Amniotic epithelial cell (primary cell): ENCODE data around the gene PUS10.

ENCODE experiments used
- DNase-seq: peaks from one replicate; pipeline ENCODE4 v3.0.0-alpha.2; 2010; ENCODE audit warnings: low read depth

PUS10 gene

DNA sequence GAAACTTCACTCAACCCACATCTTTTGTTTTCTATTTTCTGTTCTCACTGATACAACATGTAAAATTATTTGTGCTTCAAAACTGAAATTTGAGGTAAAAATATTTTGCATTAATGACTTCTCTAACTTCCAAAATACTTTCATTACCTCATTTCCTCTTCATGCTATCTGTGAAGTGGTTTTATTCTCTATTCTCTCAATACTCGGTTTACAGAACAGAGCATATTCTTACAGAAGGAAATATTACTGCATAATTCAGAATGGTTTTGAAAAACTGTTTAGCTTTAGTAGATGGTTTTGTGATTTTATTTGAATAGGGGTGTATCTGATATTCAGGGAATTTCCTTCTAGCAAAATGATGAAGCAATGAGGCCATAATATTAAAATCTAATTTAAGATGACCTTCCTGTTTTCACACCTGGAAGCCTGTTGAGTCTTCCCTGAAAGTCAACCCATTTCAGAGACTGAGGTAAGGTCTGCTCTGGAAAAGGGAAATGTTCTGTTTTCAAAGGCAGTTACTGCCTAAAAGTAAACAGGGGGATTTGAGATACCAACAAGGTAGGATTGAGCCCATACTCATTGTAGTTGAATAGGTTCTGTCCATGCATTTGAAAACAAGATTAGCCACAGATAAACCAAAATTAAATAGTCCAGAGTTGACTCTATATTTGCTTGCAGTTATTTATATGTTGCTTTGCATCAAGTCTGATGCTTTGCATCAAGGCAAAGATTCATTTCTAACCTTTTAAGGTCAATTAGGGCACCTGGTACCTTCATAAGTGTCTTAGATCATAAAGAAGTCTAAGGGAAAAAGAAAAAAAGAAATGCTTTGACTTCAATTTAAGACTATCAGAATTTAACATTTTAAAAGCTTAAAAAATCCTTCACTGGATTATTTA lies 51.3 kb downstream of the PUS10 start:
- no peak for DNase-seq

DNA sequence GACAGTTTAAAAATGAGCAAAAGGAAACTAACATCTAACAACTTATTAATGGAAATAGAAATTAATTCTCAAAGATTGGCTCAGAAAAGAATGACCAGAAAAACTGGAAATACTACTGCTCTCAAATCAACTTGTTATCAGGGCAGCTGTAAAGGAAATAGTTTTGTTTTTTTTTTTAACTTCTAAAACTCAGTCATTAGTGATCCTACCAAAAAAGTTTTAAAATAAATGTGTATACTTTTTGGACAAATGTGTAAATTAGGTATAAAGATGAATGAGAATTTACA lies 52.6 kb downstream of the PUS10 start:
- DNase-seq = no peak

DNA sequence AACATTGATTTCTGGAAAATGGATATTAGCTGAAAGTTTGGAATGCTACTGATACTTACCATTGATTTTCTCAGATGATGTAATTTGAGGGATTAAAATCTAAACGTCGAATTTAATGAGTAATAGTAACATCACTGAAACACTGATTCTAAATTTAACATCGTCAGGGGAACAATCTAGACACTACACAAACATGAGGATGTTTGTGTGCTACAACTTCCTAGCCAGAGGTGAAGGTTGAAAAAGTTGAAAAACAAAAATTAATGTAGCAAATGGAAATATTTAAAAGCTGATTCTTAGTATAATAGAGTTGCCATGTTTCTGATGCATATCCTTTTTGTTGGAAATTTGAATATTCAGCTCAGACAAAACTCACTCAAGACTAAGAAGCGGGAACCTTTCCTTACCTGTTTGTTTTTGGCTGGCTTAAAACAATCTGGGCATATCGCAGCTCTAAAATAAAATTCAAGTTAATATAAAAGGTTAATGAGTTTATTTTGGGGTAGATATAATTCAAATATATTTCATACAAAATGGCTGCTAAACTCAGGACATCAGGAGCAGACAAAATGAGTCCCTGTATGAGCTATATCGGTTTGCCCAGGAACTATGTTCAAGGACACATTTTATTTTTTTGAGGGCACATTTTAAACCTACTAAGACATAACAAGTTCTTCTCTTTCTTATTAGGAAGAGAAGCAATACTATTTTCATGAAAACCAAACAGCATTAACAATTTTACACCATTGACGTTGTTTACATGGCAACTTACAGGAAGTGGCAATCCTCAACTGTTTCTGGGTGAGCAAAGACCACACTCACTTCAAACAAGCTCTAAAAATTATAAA lies 53.2 kb downstream of the PUS10 start:
- DNase-seq = no peak

DNA sequence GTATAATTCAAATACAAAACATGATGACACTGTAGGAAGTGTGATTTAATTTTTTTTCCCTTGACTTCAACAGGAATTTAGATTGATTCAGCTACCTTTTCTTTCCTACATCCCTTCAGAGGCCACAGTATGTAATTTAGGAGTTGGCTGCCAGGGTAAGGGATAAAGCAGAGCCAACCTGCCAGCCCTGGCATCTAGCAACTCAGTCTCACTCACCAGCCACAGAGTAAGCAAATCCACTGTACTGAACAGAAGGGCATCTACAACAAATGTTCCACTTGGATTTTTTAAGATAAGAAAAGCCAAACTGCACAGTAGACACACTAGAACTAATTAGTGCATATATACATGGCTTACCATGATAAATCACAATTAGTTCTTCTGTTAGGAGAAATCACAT lies 54.9 kb downstream of the PUS10 start:
- no peak for DNase-seq

DNA sequence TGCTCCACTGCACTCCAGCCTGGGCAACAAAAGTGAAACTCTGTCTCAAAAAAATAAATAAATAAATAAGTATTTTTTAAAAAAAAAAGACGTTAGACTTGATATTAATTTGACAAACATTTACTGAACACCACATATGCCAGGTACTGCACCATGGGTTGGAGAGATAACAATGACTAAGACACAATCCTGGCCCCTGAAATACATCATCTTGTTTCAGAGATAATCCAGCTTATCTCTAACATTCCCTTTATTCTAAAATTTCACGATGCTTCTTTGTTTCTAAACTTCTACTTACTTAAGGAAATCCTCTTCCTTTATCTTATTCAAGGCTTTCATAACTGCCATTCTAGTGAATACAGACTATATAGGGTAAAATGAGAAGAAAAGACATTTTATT lies 55.5 kb downstream of the PUS10 start:
- peak; percentile 35 for DNase-seq

DNA sequence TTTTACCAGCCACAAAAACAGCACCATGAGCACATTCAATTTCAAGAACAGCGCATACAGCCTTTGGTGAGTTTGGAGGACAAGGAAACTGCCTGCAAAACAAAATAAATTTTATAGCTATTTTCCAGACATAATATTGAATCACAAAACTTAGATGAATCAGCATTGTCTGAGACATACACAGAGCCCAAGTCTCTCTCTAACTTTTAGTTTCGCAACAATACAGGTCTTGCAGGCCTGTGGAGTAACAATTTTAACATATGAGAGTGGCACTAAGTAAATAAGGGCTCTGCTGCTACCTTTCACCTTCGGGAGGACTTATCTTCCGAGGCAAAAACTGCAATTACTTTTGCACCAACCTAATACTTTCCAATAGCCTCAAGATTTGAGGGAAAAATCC lies 56.6 kb downstream of the PUS10 start:
- DNase-seq = peak; percentile 85

DNA sequence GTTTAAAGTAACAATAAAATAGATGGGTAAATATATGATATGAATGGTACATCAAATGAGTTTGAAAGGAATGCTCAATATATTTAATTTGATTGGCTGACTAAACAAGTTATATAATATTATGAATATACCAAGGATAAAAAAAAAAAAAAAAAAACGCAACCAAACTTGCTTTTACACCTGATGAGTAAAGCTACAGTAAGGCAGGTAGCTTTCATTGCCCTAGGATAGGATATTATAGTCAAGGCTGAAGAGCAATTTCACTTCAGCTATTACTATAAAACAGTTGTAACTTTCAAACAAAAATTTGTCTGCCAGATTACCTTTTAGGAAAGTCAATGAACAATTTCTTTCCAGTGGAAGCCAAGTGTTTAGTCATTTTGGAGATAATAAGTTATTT lies 57.3 kb downstream of the PUS10 start:
- DNase-seq = no peak

DNA sequence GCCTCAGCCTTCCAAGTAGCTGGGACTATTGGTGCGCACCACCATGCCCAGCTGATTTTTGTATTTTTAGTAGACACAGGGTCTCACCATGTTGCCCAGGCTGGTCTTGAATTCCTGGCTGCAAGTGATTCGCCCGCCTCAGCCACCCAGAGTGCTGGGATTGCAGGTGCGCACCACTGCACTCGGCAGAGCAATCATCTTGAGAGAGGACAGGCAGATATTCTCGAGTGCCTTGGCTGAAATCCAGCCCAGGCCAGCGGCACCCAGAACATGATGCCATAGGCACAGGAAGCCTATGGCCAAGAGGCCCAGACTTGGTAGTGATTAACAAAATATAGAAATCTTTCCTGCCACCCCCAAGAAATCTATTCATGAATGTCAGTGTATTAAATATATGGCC lies 58.6 kb downstream of the PUS10 start:
- DNase-seq = no peak

DNA sequence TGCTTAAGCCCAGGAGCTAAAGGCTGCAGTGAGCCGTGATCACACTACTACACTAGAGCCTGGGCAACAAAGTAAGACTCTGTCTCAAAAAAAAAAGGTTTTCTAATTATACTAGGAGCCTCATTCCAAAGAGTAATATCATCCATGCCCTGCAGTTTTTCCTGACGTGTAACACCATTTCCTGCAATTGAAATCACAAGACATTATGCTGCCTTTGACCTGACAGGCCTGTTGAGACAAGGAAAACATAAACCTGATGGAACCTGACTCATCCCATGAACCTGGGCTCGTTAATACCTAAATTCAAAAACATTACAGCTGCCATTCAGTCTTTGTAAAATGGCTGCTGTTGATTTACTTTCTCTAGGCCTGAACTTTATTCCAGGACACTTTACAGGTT lies 59.3 kb downstream of the PUS10 start:
- peak; percentile 80 for DNase-seq

DNA sequence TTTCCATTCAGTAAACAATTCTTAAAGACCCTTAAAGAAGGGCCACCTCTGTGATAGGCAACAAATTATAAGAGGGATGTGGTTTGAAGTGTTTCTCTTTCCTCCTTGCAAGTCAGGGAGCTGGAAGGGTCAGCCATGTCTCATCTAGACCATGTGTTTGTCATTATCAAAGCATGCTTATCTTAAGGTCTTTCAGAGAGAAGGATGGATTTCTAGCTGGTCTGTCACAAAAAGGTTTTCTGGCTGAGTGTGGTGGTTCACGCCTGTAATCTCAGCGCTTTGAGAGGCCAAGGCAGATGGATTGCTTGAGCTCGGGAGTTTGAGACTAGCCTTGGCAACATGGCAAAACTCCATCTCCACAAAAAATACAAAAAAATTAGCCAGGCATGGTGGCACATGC lies 59.7 kb downstream of the PUS10 start:
- peak; percentile 21 for DNase-seq

DNA sequence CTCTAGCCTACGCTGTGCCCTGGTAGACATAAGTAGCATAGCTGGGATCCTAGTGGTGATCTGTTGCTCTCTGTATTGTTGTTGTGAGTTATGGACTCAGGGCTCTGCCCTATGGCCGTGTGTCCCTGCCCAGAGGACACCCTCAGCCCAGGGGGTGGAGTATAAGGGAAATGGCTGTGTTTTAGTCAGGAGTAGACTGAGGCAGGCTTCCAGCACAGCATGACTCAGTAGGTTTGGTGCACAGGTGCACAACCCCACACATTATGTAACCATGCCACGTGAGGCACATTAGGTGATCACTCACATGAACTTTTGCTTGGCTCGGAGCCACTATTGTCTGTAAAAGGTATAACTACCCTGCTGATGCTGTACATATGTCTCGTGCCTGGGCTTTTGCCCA lies 60.4 kb downstream of the PUS10 start:
- DNase-seq = no peak

DNA sequence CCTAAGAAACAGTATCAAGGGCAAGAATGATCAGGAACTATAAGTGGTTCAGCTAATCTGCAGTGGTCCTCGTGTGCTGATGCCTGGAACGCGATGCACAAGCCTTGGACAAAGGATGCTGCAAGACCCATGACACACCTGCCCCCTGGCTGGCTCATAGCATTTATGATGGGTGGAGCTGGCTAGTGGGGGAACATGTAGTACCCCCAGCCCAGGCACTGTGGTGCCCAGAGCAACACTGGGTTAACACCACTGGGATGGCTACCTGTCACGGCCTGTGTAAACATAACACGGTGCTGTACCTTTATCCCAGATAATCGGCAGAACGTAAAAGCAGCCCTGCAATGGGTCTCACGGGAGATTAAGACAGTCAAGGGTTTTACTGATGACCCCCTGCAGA lies 60.8 kb downstream of the PUS10 start:
- DNase-seq = no peak

DNA sequence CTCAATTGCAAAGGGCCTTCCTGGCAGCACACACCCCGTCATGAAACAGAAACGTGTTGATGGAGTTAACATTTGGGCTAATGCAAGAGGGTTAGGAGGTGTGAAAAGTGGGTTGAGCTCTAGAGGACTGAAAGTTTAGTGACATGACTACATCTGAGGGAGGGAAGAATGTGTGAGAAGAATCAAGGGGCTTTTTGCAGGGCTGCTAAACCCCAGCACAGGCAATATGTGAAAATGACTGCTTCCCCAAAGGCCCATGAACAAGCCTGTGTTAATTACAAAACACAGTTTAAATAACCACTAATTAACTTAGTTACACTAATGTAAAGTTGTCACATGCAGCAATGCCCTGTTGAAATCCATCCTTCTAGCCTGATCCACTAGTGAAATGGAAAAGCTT lies 63.9 kb downstream of the PUS10 start:
- no peak for DNase-seq

DNA sequence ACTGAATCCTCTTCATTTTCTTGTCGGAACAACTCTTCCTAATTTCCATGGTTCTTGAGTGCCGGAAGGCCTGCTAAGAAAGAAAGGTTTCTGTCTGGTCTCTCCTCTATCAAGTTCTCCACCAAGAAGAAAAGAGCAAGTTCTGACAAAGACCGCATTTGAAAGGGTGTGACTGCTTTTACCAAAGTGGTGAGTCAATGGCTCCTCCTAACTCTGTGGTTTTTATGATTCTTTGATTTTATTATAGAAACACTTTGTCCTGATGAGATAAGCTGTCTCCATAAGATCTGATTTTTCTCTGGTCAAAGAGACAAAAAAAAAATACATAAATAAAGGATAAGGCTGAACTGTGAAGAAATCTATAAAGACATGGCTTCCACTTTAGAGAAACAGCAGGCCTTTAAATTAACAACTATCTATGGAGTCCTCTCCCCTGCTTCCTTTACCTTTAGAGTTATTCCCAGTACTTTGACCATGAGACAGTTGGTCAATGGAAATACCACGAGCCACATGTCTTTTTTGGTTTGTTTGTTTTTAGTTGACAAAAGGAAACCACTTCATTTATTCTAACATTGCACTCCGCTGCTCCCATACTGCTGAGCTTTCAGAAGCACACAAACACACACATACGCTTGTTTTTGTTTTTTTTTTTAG lies 69.0 kb downstream of the PUS10 start:
- DNase-seq = peak; percentile 71

DNA sequence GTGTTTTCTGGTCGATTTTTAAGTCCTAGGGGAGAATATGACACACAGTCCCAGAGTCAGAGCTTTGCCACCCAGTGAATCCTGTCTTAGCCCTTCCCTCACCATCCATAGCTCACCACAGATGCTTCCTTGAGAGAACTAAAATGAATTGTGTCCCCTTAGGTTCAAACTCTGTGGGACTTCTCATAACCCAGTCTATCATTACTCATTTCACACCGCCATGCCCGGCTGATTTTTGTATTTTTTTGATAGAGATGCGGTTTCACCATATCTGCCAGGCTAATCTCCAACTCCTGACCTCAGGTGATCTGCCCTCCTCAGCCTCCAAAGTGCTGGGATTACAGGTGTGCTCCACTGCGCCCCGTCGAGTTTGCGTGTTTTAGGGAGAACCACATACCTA lies 69.9 kb downstream of the PUS10 start:
- DNase-seq = no peak

DNA sequence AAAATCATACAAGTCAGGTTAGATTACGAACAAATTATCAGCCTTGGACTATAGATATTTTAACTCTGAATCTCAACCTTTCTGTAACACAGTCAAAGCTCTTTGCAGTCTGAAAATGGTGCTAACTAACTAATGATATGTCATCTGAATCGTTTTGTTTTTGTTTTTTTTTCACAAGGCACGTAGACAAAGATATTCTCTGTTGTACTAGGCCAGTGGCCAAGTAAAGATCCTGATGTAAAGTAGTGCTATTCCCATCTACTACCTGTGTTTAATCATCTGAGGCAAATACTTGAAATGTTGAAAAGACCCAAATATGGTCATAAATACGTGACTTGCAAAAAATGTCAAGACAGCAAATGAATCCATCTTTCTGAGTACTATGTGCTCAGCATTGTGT lies 71.0 kb downstream of the PUS10 start:
- no peak for DNase-seq

DNA sequence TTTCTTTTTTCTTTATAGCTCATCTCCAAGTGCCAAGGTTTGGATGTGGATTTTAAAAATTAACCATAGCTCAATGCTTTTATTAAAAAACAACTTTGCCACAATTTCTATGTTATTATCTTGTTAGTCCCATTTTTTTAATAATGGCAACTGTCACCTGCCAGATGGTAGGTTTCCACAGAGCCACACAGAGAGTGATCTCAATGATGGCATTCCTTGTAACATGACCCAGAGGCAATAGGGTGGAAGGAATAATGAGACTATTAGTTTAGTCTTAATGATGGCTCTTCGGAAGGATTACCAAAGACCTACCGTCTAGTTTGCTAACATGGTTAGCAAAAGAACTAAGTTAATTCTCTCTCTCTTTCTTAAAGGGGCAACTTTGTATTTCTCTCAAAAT lies 72.7 kb downstream of the PUS10 start:
- DNase-seq = no peak

DNA sequence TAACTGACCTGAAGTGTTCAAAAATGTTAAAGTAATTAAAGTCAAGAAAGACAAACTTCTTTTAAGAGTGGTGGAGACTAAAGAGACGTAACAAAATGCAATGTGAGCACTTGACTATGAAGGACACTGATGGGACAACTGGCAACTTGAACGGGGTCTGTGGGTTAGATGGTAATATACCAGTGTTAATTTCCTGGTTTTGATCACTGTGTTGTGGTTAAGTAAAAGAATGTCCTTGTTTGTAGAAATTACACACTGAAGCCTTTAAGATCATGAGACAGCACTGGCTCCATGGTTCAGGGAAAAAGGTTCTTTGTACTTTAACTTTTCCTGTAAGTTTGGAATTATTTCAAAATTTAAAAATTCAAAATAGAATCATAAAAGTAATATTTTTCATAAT lies 78.4 kb downstream of the PUS10 start:
- DNase-seq = no peak

DNA sequence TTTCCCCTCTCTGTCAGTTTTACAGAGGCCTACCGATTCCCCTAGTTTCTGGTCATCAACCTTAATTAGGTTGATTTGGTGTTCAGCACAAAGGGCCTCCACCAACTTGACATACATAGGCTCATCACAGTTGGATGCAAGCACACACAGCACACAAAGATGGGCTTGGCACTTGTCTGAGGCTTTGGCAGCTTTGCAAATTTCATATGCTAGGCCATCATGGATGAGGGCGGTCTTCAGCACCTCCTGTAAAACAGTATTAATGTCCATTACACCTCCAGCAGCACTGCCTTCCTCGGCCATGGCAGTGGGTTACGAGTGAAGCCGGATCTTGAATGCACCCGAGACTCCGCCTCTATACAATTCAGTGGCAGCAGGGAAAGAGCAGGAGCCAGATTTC lies 79.8 kb downstream of the PUS10 start:
- no peak for DNase-seq

DNA sequence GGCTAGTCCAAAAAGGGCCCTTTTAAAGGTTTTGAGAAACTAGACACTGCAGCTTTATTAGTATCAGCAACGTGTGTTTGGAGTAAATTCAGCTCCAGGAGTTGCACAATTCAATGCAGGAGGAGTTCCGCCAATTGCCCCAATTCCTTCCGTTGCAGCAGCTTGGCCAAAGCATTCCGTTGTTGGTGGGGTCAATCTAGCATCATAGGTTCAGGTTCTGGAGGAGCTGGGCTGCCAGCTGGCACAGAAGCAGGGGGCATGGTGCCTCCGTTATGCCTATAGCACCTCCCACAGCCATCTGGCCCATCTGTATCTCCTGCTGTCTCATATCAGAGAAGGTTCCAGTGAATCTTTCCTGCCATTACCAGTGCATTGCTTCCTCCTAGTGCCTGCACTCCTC lies 81.3 kb downstream of the PUS10 start:
- DNase-seq = no peak

DNA sequence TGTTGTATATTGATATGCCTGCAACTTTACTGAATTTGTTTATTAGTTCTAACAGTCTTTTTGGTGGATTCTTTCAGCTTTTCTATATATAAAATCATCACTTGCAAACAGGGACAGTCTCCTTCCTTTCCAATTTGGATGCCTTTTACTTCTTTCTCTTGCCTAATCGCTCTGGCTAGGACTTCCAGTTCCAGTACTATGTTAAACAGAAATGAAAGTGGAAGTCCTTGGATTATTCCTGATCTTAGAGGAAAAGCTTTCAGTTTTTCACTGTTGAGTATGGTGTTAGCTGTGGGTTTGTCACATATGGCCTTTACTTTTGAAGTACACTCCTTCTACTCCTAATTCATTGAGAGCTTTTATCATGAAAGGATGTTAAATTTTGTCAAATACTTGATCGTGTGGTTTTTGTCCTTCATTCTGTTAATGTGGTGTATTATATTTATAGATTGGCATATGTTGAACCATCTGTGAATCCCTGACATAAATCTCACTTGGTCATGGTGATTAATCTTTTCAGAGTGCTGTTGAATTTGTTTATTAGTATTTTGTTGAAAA lies 83.8 kb downstream of the PUS10 start:
- DNase-seq = no peak

DNA sequence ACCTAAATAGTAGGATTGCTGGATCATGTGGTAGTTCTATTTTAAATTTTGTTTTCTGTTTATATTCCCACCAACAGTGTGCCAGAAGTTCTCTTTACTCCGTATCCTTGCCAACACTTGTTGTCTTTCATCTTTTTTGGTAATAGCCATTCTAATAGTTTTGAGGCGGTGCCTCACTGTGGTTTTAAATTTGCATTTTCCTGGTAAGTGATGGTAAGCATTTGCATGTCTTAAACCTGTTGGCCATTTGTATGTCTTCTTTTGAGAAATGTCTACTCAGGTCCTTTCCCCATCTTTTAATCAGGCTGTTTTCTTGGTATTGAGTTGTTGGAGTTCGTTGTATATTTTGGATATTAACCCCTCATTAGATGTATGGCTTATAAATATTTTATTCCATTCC lies 85.1 kb downstream of the PUS10 start:
- no peak for DNase-seq

DNA sequence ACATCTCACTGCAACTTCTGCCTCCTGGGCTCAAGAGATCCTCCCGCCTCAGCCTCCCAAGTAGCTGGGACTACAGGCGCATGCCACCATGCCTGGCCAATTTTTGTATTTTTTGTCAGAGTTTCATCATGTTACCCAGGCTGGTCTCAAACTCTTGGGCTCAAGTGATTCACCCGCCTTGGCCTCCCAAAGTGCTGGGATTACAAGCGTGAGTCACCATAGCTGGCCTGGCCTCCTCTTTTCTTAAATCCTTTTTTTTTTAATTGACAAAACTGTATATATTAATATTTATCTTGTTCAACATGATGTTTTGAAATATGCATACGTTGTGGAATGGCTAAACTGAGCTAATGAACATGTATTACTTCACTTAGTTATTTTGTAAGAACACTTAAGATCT lies 86.0 kb downstream of the PUS10 start:
- peak; percentile 14 for DNase-seq
